Pulmonary artery endothelial cell (primary cell): Measurements from ENCODE around the gene FAM50A. TPM values are rescaled to one million over a fixed set of nuclear protein-coding genes. Genes with fewer than 3 reads are reported as not detected.

Experiments used
- DNase-seq: peaks from one replicate; pipeline ENCODE4 v3.0.0-alpha.2; 2011; ENCODE audit warnings: low read depth, low spot score
- total RNA-seq: library from RNA; depleted of rRNA; stranded (reverse); fragments of >200 nt; gene quantifications from 2 replicates; pipeline ENCODE4 v1.2.3, GENCODE V29; 2014

The FAM50A gene
- total RNA-seq, 1 donor from 2014 or later: 82.1 TPM

DNA sequence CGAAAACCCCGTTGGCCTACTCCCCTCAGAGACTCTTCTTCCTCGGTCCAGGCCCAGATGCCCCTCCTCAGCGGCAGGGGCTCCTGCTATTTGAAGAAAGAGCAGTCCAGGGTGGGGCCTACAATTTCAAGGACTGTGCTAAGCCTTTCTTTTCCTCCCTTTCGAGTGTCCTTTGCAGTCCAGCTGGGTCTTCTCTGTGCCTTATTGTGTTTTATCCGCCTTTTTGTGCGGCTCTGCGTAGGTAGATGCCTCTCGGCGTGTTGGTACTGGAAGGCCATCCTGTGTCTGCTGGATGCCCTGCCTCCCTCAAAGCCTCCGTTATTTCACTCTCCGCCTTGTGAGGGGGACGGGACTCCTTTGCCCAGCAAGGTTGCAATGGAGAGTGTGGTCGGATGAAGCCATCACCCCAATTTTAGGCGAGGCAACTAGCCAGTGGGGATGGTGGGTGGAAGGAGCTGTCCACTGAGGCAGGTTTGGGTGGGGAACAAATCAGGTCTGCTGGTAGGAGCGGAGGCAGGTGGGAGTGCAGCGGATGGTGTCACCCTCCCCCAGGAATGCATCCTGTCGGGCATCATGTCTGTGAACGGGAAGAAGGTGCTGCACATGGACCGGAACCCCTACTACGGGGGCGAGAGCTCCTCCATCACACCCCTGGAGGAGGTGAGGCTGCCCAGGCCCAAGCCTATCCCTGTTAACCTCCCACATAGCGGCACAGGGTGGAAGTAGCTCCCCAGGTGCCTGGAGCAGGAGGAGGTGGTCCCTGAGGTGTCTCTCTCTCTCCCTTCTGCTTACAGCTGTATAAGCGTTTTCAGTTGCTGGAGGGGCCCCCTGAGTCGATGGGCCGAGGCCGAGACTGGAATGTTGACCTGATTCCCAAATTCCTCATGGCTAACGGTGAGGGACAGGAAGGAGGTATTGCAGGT is 5.7 kb upstream of the FAM50A start:
- no peak for DNase-seq

DNA sequence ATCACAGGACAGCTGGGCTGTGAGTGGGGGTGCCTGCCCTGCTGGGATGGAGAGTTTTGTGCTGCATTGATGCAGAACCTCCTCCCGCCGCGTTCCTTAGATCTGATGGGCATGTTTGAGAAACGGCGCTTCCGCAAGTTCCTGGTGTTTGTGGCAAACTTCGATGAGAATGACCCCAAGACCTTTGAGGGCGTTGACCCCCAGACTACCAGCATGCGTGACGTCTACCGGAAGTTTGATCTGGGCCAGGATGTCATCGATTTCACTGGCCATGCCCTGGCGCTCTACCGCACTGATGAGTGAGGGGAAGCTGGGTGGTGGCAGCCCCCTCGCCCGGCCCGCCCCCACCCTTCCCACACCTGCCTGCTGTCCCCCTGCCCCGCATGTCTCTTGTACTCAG is 4.1 kb upstream of the FAM50A start:
- no peak for DNase-seq

DNA sequence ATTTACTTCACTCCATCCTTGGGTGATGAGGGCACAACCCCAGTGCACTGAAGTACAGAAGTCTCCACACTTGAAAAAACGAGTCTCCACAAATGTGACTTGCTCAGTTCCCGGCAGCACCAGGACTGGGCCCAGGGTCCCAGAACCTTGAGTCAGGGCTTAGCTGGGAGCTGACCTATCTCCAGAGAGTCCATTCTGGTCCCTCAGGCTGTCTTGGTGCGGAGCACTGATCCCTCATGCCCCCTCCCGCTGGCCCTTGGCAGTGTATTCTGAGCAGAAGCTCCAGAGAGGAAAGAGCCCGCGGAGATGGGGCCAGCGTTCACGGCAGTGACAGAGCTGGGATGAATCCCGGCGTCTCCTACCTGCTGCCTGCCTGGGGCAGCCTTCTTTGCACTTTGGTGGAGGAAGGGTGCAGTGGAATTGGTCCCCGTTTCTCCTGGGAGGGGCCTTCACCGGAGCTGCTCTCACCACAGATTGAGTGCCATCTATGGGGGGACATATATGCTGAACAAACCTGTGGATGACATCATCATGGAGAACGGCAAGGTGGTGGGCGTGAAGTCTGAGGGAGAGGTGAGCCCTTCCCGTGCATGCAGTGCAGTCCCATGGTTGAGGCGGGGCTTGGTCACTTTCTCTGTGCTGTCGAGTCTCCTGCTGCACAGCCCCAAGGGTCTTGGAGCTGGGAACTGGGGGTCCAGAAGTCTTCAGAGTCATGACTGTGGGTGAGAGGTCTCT is 3.2 kb upstream of the FAM50A start:
- DNase-seq: no peak

DNA sequence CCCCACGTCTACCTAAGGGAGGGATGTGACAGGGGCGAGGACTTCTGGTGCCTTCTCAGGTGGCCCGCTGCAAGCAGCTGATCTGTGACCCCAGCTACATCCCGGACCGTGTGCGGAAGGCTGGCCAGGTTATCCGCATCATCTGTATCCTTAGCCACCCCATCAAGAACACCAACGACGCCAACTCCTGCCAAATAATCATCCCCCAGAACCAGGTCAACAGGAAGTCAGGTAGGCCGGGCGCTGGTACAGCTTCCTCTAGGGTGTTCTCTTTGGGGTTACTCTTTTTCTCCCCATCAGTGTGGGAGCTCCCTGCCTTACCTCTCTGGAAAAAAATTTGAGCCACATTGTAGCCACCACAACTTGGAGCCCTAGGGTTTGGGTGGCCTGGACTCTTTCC is 2.4 kb upstream of the FAM50A start:
- no peak for DNase-seq

DNA sequence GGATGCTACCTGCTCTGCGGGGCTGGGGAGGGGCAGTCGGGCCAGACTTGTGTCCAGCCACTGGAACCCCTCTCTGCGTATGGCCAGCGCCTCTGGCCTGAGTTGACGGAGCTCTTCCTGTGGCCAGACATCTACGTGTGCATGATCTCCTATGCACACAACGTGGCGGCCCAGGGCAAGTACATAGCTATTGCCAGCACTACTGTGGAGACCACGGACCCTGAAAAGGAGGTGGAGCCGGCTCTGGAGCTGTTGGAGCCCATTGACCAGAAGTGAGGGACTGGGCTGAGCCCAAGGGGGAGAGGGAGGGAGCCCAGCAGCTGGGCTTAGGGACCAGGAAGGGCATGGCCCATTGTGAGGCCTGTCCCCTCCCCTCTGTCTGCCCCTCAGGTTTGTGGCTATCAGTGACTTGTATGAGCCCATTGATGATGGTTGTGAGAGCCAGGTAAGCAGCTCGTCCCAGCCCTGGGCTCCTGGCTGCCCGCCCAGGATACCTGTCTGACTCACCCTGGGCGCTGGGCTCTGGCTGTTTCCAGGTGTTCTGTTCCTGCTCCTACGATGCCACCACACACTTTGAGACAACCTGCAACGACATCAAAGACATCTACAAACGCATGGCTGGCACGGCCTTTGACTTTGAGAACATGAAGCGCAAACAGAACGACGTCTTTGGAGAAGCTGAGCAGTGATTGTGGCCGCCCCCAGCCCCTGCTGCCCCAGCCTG is 1.8 kb upstream of the FAM50A start:
- no peak for DNase-seq

DNA sequence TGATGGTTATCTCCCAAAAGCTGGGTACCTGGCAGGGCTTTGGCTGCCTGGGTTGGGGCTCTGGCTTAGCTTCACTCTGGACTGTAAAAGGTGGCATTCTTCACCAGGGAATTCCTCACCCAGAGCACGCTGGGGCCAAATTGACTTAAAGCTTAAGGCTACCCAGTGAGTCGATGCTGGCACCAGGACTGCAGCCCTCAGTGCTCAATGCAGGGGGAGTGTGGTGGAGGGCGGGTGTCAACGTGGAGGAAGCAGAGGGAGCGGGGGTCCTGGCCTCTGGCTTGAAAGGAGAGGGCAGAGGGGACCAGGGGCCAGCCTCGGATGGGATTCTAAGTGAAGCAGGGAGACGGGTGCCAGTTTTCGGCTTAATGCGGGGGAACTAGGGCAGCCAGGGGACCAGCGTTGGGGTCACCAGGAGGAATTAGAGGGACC is 446 bp upstream of the FAM50A start:
- DNase-seq: no peak

DNA sequence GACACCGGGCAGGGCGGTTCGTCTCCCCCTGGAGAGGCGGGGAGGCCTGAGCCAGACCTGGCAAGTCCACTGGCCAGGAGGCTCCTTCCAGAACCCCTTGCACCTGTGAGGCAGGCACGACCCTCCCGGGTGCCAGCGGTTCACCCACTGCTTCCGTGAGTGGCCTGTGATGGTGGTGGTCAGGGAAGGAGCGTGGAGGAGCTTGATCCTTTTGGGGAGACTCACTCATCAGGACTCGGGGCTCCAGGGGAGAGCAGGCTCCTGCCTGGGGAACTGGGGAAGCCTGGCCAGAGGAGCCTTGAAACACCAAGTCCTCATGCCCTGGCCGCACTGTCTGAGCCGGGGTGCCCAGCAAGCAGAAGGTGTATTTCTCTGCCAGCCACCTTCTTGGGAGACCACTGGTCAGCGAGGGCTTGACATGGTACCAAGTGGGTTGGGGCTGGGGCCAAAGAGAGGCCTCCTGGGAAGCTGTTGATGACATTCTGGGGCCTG is 860 bp downstream of the FAM50A start:
- DNase-seq: no peak

DNA sequence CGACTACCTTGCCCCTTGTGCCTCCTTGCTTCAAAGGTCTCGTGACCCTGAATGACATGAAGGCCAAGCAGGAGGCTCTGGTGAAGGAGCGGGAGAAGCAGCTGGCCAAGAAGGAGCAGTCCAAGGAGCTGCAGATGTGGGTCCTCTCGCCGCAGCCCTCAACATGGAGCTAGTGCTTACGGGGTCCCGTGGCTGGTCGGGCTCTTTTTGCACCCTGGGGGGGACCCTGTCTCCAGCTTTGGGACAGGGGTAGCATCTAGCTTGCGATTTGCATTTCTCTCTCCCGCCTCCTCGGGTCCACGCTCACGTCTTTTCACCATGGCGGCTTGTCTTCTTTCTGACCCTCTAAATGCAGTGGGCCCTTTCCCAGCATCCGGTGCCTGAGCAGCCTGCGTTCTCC is 1.8 kb downstream of the FAM50A start:
- no peak for DNase-seq

DNA sequence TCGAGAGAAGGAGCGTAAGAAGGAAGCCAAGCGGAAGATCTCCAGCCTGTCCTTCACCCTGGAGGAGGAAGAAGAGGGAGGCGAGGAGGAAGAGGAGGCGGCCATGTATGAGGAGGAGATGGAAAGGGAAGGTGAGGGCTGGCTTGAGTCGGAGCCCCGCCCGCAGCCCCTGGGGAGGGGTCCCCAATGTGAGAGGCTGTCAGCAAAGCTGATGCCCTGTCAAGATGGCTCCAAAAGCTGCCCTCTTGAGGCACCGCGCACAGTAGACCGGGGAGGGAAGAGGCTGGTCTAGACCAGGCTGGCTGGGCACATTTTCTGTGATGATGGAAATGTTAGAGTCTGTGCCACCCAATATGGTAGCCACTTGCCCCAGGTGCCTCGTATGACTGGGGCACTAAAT is 2.5 kb downstream of the FAM50A start:
- DNase-seq: no peak

DNA sequence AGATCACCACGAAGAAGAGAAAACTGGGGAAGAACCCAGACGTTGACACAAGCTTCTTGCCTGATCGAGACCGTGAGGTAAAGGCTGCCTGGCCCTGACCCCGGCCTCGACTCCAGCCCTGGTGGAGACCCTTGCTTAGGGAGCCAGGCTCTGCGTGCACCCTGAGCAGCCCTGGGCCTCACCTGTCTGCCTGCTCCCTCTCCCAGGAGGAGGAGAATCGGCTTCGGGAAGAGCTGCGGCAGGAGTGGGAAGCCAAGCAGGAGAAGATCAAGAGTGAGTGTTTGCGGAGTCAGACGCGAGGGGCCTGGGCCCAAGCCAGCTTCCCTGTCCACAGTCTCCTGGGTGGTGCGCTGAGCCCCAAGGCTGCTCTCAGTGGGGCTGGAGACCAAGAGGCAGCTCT is 4.5 kb downstream of the FAM50A start:
- no peak for DNase-seq

DNA sequence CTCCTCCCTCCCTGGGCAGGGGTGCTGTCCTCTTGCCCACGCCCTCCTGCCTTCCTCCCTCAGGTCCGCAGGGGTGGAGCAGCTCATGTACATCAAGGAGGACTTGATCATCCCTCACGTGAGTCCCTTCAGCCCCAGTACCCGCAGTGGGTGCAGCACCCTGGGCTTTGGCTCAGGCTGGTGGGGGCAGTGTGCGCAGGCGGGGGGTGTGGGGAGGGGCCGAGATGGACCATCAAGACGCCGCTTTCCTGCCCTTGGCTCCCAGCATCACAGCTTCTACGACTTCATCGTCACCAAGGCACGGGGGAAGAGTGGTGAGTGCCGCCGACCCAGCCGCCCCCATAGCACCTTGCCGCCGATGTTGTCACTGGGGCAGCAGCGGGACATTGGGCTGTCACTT is 5.7 kb downstream of the FAM50A start:
- DNase-seq: no peak

DNA sequence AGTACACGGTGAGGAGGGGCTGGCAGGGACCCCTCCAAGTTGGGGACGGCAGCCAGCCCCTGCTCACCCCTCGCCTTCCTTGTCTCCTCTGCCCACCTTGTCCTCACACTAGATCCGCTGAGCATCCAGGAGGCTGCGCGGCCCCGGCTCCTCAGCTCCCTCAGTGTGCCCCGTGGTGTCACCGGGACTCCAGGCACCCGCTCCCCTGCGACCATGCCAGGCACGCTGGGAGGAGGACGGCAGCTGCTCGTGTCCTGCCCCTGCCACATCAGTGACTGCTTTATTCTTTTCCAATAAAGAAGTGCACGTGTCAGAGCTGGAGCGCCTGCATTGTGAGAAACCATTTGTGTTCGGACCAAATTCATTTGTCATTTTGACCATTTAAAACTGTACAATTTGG is 6.4 kb downstream of the FAM50A start:
- no peak for DNase-seq

DNA sequence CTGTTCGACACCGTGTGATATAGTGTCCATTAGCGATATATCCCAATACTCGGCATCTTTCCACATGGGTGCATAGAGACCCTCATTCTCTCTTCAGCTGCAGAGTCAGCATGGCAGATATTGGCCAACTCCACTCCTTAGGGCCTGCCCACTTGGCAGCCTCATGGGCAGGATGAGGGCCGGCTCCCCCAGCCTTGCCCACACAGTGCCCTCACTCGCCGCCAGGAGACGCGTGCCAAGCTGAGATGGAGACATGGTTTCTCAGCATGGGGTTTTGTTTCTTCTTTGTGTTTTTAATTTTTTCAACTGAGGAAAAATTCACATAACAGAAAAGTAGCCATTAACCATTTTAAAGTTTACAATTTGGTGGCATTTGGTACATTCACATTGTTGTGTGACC is 8.9 kb downstream of the FAM50A start:
- DNase-seq: no peak

DNA sequence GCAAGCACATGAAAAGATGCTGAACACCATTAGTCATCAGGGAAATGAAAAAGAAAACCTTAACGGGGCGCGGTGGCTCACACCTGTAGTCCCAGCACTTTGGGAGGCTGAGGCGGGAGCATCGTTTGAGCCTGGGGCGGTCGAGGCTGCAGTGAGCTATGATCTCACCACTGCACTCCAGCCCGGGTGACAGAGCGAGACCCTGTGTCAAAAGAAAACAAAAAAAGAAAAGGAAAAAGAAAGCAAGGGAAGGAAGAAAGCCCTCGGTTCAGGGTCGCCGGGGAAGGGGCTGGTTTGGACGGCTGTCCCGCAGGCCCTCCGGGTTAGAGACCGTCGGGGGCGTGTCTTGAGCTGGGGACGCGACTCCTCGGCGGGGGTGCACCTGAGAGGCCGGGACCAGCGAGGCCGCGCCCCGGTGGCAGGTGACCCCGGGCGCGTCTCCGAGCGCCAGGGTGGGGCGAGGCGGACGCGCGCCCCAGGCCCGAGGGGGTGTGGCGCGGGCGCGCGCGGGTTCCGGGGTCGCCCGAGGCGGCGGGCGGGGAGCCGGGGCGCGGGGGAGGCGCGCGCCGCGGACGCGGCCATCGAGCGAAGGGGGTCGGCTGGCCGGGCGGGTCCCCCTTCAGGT is 13.7 kb downstream of the FAM50A start:
- no peak for DNase-seq

DNA sequence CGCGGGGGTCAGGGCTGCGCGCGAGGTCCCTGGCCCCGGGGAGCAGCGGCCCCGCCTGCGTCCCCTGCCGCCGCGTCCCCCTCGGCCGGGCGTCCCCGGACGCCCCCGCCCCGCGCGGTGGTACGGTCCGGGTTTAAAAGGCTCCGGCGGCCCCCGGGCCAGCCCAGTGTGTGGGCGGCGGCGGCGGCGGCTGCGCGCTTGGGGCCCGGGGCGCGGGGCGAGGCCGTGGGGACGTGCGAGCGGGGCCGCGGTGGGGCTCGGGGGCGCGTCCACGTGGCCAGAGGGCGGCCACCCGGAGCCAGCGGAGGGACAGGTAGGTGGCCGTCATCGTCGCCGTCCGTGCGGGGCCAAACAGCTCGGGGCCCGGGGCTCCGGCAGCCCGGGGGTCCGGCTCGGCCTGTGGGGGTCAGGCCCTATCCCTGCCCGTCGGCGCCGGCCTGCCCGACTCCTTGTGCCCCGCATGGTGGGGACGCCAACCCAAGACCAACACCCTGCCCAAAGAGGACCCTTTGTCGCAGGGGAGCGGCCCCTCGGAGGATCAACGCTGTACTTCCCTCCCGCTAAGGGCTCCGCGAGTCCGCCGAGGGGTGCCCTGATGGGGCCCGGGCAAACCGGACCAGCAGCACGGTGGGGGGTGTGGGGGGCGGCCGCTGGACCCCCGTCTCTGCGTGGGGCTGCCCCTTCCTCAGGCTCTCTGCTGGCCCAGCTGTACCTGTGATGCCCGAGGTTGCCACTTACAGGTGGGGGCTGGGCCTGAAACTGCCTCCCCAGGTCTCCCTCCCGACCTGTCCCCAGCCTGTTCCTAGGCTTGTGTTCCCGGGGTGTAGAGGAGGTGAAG is 14.4 kb downstream of the FAM50A start, which contains the start of gene PLXNA3:
Gene PLXNA3, plus strand, starts transcription at position 166 of the 838 bp plus-strand sequence. CDS start 1,903 bp downstream, outside the sequence.
- DNase-seq: no peak

DNA sequence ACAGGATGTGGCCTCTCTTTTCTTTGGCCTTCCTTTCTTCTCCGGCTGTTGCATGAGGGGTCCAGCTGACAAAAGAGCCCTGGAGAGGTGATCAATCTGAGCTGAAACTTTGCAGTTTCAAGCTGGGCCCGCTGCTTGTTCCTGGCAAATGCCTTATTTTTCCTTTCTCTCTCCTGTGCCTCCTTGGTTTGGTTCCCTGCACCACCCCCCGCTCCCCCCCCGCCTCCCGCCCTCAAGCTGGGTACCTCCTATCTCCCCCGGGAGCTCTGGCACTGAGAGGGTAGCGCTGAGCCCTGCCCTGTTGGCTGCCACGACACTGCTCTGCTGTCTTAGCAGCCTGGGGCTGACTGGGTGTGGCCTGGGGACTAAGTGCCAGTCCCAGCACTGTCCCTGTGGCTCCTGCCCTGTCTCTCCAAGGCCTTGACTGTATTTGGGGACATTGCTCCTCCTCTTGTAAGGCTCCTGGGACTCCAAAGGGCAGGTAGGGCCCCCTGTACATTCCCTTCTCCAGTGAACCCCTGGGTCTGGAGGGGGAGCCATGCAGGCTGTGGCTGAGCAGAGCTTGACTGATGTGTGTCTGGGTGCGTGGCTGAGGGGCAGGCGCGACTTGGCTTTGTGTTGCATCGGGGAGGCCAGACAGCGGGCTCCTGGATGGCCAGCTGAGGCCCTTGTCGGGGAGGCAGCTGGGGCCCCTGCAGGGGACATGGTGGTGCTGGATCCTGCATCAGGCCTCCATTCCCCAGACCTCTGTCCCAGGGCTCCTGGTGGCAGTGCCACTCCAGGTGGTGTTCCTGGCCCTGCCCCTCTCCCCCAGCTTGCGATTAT is 15.2 kb downstream of the FAM50A start:
- DNase-seq: no peak

DNA sequence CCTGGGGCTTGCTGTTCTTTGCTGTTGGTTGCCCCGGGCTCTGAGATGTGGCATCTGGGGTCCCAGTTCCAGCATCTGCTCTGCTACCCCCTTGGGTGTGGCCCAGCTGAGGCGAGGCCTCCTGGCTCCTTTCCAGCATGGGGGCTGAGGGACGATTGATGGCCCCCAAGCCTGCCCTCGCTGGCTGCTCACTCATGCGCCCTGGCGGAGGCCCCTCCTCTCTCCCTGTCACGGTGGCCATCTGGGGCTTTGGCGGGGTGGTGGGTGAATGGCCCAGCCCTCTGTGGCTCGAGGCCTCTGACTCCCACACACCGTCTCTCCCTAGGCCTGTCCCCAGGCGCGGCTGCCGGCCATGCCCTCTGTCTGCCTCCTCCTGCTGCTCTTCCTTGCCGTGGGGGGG is 15.9 kb downstream of the FAM50A start:
- no peak for DNase-seq

DNA sequence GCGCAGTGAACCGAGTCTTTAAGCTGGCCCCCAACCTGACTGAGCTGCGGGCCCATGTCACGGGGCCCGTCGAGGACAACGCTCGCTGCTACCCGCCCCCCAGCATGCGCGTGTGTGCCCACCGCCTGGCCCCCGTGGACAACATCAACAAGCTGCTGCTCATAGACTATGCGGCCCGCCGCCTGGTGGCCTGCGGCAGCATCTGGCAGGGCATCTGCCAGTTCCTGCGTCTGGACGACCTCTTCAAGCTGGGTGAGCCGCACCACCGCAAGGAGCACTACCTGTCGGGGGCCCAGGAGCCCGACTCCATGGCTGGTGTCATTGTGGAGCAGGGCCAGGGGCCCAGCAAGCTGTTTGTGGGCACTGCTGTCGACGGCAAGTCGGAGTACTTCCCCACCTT is 16.4 kb downstream of the FAM50A start:
- no peak for DNase-seq

DNA sequence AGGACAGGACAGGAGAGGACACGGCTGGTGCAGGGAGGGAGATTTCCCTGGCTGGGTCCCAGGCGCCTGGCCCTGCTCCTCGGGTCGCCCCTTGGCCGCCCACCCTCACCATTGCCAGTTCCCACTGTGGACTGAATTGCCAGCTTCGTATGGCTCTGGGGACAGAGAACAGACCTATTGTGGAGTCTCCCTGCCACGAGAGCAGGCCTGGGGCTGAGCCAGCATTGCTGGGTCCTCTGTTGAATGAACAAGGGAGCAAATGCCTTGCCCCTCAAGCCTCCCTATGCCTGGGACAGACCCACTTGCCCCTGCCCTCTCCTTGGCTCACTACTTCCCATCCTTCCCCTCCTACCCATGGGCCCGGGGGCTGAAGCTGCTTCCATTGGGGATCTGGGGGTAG is 18.5 kb downstream of the FAM50A start:
- DNase-seq: no peak
